ENCODE measurements around the gene TSPAN15. TPM values are rescaled to one million over a fixed set of nuclear protein-coding genes. Genes with fewer than 3 reads are reported as not detected.

TSPAN15 gene
- total RNA-seq, 6 experiments from 2014 or later, result 2.3 to 8.3 (median 3.3) TPM

DNA sequence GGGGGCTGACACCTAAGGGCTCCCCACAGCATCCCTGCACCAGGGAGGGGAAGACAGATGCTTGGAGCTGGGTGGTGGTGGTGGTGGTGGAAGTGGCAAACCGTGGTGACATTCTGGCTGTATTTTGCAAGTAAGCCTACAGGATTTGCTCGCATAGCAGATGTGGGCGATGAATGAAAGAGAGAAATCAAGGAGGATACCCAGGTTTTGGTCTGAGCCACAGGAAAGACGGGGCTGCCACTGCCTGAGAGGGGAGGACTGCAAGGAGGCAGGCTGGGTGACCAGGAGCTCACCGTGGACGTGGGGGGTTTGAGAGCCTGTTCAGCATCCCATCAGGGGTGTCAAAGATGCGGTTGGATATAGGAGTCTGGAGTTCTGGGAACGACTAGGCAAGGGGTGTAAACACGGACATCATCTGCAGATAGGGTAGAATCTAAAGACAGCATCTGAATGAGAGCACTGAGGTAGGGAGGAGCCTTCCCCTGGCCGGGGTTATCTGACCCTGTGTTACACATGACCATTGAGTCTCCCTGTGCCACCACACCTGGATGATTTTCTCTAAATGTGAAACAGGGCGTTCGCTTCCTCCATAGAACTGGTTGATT lies 49.7 kb downstream of the TSPAN15 start:
- no peak for TF ChIP-seq POLR2A (IDR thresholded peaks at IDR 0.05)
- TF ChIP-seq, protein P1, sequence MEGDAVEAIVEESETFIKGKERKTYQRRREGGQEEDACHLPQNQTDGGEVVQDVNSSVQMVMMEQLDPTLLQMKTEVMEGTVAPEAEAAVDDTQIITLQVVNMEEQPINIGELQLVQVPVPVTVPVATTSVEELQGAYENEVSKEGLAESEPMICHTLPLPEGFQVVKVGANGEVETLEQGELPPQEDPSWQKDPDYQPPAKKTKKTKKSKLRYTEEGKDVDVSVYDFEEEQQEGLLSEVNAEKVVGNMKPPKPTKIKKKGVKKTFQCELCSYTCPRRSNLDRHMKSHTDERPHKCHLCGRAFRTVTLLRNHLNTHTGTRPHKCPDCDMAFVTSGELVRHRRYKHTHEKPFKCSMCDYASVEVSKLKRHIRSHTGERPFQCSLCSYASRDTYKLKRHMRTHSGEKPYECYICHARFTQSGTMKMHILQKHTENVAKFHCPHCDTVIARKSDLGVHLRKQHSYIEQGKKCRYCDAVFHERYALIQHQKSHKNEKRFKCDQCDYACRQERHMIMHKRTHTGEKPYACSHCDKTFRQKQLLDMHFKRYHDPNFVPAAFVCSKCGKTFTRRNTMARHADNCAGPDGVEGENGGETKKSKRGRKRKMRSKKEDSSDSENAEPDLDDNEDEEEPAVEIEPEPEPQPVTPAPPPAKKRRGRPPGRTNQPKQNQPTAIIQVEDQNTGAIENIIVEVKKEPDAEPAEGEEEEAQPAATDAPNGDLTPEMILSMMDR (IDR thresholded peaks at IDR 0.05), result no peak
- no peaks in the 10 kb centered on the region for H3K9me3 ChIP-seq
- WGBS (ENCODE audit: insufficient coverage, low coverage, low lambda C conversion rate, missing lambda C conversion rate), result 76% methylated on average over 10 of the region's 12 CpGs
- no peaks in the 10 kb centered on the region for H3K27me3 ChIP-seq
- no peaks in the 10 kb centered on the region for H3K36me3 ChIP-seq
- ATAC-seq (no peak), DNase-seq (no peak)
- H3K4me1 ChIP-seq, result no peaks in the 10 kb centered on the region
- intact Hi-C loops (cut with DNase I), result loop anchor here in 1 of 2 donors (5.0 kb wide), 1 partner anchor 74 kb away; no protein-coding TSS in a partner anchor
- no peak overlapping the region for H3K27ac ChIP-seq
- no peak overlapping the region for H3K4me3 ChIP-seq

- Histone ChIP-seq H3K36me3 (no peaks in the 10 kb centered on the region), H3K27me3 (no peaks in the 10 kb centered on the region), H3K4me3 (no peak overlapping the region), H3K27ac (no peak overlapping the region), H3K9me3 (no peaks in the 10 kb centered on the region), H3K4me1 (no peaks in the 10 kb centered on the region)
- WGBS (ENCODE audit: insufficient coverage, low coverage, low lambda C conversion rate, missing lambda C conversion rate), result 60% methylated on average over 3 of the region's 6 CpGs
- ATAC-seq (no peak), DNase-seq (no peak)
- intact Hi-C loops (cut with DNase I), result loop anchor here in 1 of 2 donors (5.0 kb wide), 1 partner anchor 74 kb away; no protein-coding TSS in a partner anchor
- TF ChIP-seq, protein P1 (IDR thresholded peaks at IDR 0.05), result no peak
- TF ChIP-seq POLR2A (IDR thresholded peaks at IDR 0.05), result no peak
Observed at GRCh38 chr10:69501657-69502056, 50.4 kb downstream of the TSPAN15 start.

DNA sequence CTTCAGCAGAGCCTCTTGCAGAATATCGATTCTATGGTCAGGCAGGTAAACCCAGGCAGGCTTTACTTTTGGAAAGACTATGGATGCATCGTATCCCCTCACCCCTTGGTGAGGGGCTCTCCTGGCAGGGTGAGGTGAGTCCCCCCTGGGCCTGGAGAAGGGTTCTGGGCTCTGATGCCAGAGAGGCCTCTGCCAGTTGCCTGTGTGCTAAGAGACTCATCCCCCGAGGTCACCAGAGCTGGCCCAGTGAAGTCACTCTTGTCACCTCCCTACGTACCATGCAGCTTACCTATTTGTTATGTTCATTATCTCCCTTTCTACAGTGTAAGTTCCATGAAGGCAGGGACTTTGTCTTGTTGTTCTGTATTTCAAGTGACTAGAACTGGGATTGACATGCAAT lies 51.3 kb downstream of the TSPAN15 start:
- Histone ChIP-seq H3K27me3 (no peaks in the 10 kb centered on the region), H3K9me3 (no peaks in the 10 kb centered on the region), H3K36me3 (no peaks in the 10 kb centered on the region), H3K27ac (no peak overlapping the region), H3K4me3 (no peak overlapping the region), H3K4me1 (no peaks in the 10 kb centered on the region)
- intact Hi-C loops (cut with DNase I), result loop anchor here in 1 of 2 donors (5.0 kb wide), 1 partner anchor 75 kb away; no protein-coding TSS in a partner anchor
- WGBS (ENCODE audit: insufficient coverage, low coverage, low lambda C conversion rate, missing lambda C conversion rate), result 75% methylated on average over 2 of the region's 4 CpGs
- DNase-seq (peak in 1 of 3 donors; percentile 14), ATAC-seq (no peak)
- no peak for TF ChIP-seq POLR2A (IDR thresholded peaks at IDR 0.05)

GRCh38 chr10:69503001-69503895 lies 52.0 kb downstream of the TSPAN15 start:
- Histone ChIP-seq H3K9me3 (no peaks in the 10 kb centered on the region), H3K4me1 (no peaks in the 10 kb centered on the region), H3K27ac (no peak overlapping the region), H3K36me3 (no peaks in the 10 kb centered on the region), H3K4me3 (no peak overlapping the region), H3K27me3 (no peaks in the 10 kb centered on the region)
- intact Hi-C loops (cut with DNase I), result loop anchor here in 1 of 2 donors (5.0 kb wide), 1 partner anchor 76 kb away; no protein-coding TSS in a partner anchor
- no peak for TF ChIP-seq POLR2A (IDR thresholded peaks at IDR 0.05)
- TF ChIP-seq, protein P1 (IDR thresholded peaks at IDR 0.05), result no peak
- no peak for ATAC-seq
- DNase-seq, result no peak
- WGBS (ENCODE audit: insufficient coverage, low coverage, low lambda C conversion rate, missing lambda C conversion rate), result 64% methylated on average over 9 of the region's 18 CpGs

- Histone ChIP-seq H3K27me3 (no peaks in the 10 kb centered on the region), H3K4me1 (no peaks in the 10 kb centered on the region), H3K36me3 (no peaks in the 10 kb centered on the region), H3K9me3 (no peaks in the 10 kb centered on the region), H3K4me3 (no peak overlapping the region), H3K27ac (no peak overlapping the region)
- ATAC-seq, result no peak
- 71% methylated on average over 5 of the region's 11 CpGs for WGBS (ENCODE audit: insufficient coverage, low coverage, low lambda C conversion rate, missing lambda C conversion rate)
- intact Hi-C loops (cut with DNase I), result loop anchor here in 1 of 2 donors (5.0 kb wide), 1 partner anchor 77 kb away; no protein-coding TSS in a partner anchor
- TF ChIP-seq, protein P1 (IDR thresholded peaks at IDR 0.05), result no peak
- TF ChIP-seq POLR2A (IDR thresholded peaks at IDR 0.05), result no peak
- DNase-seq, result peak in 1 of 3 donors; percentile 20
Observed at GRCh38 chr10:69503896-69504265, 52.6 kb downstream of the TSPAN15 start.

Data from right lobe of liver (tissue), 6 donors.